HepG2 (cell line): ENCODE results near the gene SNX27. TPM values are rescaled to one million over a fixed set of nuclear protein-coding genes. Genes with fewer than 3 reads are reported as not detected.
A peak's percentile ranks its signal among the peaks of the same experiment; 100 is the strongest.

Experiments used
- HNF4A ChIP-seq: sonication (generic); formaldehyde crosslinking; IDR thresholded peaks from 2 replicates; pipeline ENCODE4 v1.4.0; 2020; ENCODE audit warnings: missing genetic modification reagents
- NFRKB ChIP-seq: fragments of 450-650 bp; IDR thresholded peaks from 2 replicates; pipeline ENCODE4 v1.6.1; 2017
- POLR2A ChIP-seq, 2 experiments: IDR thresholded peaks; 2 replicates each; pipeline ENCODE4 v1.6.1; 2011; ENCODE audit warnings: low read depth in 2 of 2, low read length in 2 of 2, mild to moderate bottlenecking in 1 of 2, moderate library complexity in 1 of 2; ENCODE audit not compliant: insufficient read depth in 1 of 2
- POLR2AphosphoS5 ChIP-seq: IDR thresholded peaks from 2 replicates; pipeline ENCODE4 v1.6.1; 2012; ENCODE audit warnings: low read depth, low read length
- RFX5 ChIP-seq: IDR thresholded peaks from 2 replicates; pipeline ENCODE4 v1.6.1; 2011; ENCODE audit warnings: low read depth, low read length, improper control_type of control experiment
- SMAD9 ChIP-seq: sonication (generic); formaldehyde crosslinking; IDR thresholded peaks from 2 replicates; pipeline ENCODE4 v1.5.1; 2020; ENCODE audit warnings: mild to moderate bottlenecking, missing genetic modification reagents
- TCF7L2 ChIP-seq: IDR thresholded peaks from 2 replicates; pipeline ENCODE4 v1.6.1; 2011; ENCODE audit warnings: mild to moderate bottlenecking, low read depth, low read length, moderate library complexity
- ZNF101 ChIP-seq: sonication (generic); formaldehyde crosslinking; IDR thresholded peaks from 2 replicates; pipeline ENCODE4 v1.4.0; 2020; ENCODE audit warnings: mild to moderate bottlenecking, low read depth, missing genetic modification reagents, borderline replicate concordance
- ZNF766 ChIP-seq: sonication (generic); formaldehyde crosslinking; IDR thresholded peaks from 2 replicates; pipeline ENCODE4 v1.5.0; 2020; ENCODE audit warnings: missing genetic modification reagents, borderline replicate concordance
- ZNF788 ChIP-seq: sonication (generic); formaldehyde crosslinking; IDR thresholded peaks from 2 replicates; pipeline ENCODE4 v1.5.0; 2020; ENCODE audit warnings: mild to moderate bottlenecking, missing genetic modification reagents, borderline replicate concordance
- polyA plus RNA-seq, 8 experiments: library from polyadenylated mRNA; depleted of rRNA in 3 of 8; stranded (reverse) in 7 of 8; unstranded in 1 of 8; fragments of >200 nt; fragmentation: Illumina TruSeq in 4 of 8; extraction: Trizol in 4 of 8; gene quantifications; 2 replicates each; pipeline versions ENCODE4 v1.2.1 to v1.2.3, GENCODE V29; 2011 to 2016; ENCODE audit warnings: low read depth in 4 of 8, missing spikeins in 1 of 8, mixed read lengths in 1 of 8; ENCODE audit not compliant: insufficient read depth in 1 of 8
- total RNA-seq, 5 experiments: library from RNA; depleted of rRNA; stranded (reverse); fragments of >200 nt; fragmentation: Illumina TruSeq; extraction: Trizol; gene quantifications; 2 replicates each; pipeline ENCODE4 v1.2.3, GENCODE V29; 2016; ENCODE audit warnings: low read depth in 1 of 5
- TF ChIP-seq, protein P1 (sequence below): fragments of 450-650 bp; IDR thresholded peaks from 2 replicates; pipeline ENCODE4 v1.6.1; 2017; ENCODE audit warnings: mild to moderate bottlenecking
- TF ChIP-seq, protein P2 (sequence below): sonication (generic); formaldehyde crosslinking; conservative IDR thresholded peaks from 2 replicates; pipeline ENCODE4 v1.4.0; 2020; ENCODE audit warnings: missing genetic modification reagents
- TF ChIP-seq, protein P3 (sequence below): IDR thresholded peaks from 2 replicates; pipeline ENCODE4 v1.6.1; 2012; ENCODE audit warnings: low read depth, low read length, improper control_type of control experiment
- TF ChIP-seq, protein P4 (sequence below): sonication (generic); formaldehyde crosslinking; IDR thresholded peaks from 2 replicates; pipeline ENCODE4 v1.4.0; 2020; ENCODE audit warnings: missing genetic modification reagents, borderline replicate concordance

SNX27 gene
- total and polyA plus RNA-seq, 2 of the 13 experiments (the other 11 are each of a cell fraction or from before 2014, with no cell fraction given), result 14.4 to 17.8 TPM

DNA sequence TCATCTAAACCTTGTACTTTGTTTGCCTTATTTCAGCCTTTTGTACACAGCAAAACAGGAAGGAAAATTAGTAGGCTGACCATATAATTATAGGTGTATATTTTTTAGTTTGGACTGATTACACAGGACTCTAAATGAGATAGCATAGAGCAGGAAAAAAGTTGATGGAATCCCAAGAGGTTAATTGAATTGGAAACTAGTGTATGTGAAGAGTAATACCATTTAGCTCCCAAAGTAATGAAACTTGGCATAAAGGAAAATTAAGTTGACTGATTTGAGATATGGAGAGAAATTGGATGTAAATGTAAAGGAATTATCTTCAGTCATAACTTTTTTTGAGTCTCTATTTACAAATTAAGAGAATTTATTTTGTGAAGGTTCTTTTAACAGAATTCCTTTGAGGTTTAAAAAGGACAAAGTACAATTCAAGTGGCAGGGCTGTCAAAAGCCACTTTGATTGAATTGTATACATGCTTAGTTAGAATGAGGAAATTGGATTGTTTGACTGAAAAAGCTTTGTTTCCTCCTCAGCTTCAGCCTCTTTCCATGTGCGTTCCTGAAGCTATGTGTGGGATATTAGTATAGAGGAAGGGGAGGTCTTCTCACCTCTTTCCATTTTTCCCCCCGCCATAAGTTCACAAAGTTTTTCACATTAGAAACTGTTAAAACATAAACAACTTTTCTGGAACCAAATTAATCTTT lies 26.4 kb downstream of the SNX27 start (continued):
- TF ChIP-seq, protein P1, sequence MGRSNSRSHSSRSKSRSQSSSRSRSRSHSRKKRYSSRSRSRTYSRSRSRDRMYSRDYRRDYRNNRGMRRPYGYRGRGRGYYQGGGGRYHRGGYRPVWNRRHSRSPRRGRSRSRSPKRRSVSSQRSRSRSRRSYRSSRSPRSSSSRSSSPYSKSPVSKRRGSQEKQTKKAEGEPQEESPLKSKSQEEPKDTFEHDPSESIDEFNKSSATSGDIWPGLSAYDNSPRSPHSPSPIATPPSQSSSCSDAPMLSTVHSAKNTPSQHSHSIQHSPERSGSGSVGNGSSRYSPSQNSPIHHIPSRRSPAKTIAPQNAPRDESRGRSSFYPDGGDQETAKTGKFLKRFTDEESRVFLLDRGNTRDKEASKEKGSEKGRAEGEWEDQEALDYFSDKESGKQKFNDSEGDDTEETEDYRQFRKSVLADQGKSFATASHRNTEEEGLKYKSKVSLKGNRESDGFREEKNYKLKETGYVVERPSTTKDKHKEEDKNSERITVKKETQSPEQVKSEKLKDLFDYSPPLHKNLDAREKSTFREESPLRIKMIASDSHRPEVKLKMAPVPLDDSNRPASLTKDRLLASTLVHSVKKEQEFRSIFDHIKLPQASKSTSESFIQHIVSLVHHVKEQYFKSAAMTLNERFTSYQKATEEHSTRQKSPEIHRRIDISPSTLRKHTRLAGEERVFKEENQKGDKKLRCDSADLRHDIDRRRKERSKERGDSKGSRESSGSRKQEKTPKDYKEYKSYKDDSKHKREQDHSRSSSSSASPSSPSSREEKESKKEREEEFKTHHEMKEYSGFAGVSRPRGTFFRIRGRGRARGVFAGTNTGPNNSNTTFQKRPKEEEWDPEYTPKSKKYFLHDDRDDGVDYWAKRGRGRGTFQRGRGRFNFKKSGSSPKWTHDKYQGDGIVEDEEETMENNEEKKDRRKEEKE, result no peak
- TF ChIP-seq SMAD9 (CRISPR knock-in tag) (no peak), HNF4A (CRISPR knock-in tag) (peak; percentile 19; the same call in 1 of the 2 replicates), ZNF101 (CRISPR knock-in tag) (no peak), TCF7L2 (no peak), ZNF788 (CRISPR knock-in tag) (no peak), POLR2A (IDR thresholded peaks at IDR 0.05; ENCODE audit: insufficient read depth in 1 of 2, low read depth in 2 of 2, low read length in 2 of 2) (no peak), NFRKB (no peak), RFX5 (no peak), POLR2AphosphoS5 (no peak), ZNF766 (no peak)
- TF ChIP-seq, protein P2, sequence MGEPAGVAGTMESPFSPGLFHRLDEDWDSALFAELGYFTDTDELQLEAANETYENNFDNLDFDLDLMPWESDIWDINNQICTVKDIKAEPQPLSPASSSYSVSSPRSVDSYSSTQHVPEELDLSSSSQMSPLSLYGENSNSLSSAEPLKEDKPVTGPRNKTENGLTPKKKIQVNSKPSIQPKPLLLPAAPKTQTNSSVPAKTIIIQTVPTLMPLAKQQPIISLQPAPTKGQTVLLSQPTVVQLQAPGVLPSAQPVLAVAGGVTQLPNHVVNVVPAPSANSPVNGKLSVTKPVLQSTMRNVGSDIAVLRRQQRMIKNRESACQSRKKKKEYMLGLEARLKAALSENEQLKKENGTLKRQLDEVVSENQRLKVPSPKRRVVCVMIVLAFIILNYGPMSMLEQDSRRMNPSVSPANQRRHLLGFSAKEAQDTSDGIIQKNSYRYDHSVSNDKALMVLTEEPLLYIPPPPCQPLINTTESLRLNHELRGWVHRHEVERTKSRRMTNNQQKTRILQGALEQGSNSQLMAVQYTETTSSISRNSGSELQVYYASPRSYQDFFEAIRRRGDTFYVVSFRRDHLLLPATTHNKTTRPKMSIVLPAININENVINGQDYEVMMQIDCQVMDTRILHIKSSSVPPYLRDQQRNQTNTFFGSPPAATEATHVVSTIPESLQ (CRISPR knock-in tag), result no peak
- TF ChIP-seq, protein P3, sequence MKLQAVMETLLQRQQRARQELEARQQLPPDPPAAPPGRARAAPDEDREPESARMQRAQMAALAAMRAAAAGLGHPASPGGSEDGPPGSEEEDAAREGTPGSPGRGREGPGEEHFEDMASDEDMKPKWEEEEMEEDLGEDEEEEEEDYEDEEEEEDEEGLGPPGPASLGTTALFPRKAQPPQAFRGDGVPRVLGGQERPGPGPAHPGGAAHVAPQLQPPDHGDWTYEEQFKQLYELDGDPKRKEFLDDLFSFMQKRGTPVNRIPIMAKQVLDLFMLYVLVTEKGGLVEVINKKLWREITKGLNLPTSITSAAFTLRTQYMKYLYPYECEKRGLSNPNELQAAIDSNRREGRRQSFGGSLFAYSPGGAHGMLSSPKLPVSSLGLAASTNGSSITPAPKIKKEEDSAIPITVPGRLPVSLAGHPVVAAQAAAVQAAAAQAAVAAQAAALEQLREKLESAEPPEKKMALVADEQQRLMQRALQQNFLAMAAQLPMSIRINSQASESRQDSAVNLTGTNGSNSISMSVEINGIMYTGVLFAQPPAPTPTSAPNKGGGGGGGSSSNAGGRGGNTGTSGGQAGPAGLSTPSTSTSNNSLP, result 0 out of 2 replicates have a peak, but pooled peaks have one; percentile 38
- TF ChIP-seq, protein P4, sequence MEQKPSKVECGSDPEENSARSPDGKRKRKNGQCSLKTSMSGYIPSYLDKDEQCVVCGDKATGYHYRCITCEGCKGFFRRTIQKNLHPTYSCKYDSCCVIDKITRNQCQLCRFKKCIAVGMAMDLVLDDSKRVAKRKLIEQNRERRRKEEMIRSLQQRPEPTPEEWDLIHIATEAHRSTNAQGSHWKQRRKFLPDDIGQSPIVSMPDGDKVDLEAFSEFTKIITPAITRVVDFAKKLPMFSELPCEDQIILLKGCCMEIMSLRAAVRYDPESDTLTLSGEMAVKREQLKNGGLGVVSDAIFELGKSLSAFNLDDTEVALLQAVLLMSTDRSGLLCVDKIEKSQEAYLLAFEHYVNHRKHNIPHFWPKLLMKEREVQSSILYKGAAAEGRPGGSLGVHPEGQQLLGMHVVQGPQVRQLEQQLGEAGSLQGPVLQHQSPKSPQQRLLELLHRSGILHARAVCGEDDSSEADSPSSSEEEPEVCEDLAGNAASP (CRISPR knock-in tag), result no peak
